ENCODE results near the gene SERTAD1. TPM values are rescaled to one million over a fixed set of nuclear protein-coding genes. Genes with fewer than 3 reads are reported as not detected.

The SERTAD1 gene
- total and polyA plus RNA-seq, 2 donors (not counting 1 experiment from before 2014, with no cell fraction given) = 11.9 to 59.4 TPM

- WGBS (ENCODE audit: insufficient coverage) = 97% methylated on average over 20 of the region's 20 CpGs
- Histone ChIP-seq H3K27me3 (replicated peaks in 1 of 4; ENCODE audit: control extremely low read depth in 1 of 4, control insufficient read depth in 3 of 4, insufficient read depth in 4 of 4, low read length in 3 of 4) (peaks cover 0 to 10% (median 3%) of the 10 kb centered on the region in 4 experiments), H3K4me3 (ENCODE audit: control extremely low read depth in 1 of 5, extremely low read depth in 1 of 5, insufficient read depth in 1 of 5, low read depth in 2 of 5, low read length in 4 of 5) (no peak overlapping the region), H3K4me2 (replicated peaks; ENCODE audit: low read depth, low read length, poor library complexity, severe bottlenecking) (no peak overlapping the region), H2AFZ (ENCODE audit: insufficient read depth, low read depth, low read length, poor library complexity, severe bottlenecking) (no peak overlapping the region), H3K4me1 (ENCODE audit: control insufficient read depth in 2 of 2, insufficient read depth in 2 of 2, low read length in 2 of 2) (peaks cover 4 to 7% of the 10 kb centered on the region in 2 donors), H3K9ac (ENCODE audit: low read length) (no peak overlapping the region), H3K79me2 (ENCODE audit: control insufficient read depth, insufficient read depth, low read length) (no peaks in the 10 kb centered on the region), H3K9me3 (ENCODE audit: control extremely low read depth in 1 of 3, control insufficient read depth in 2 of 3, insufficient read depth in 1 of 3, low read length in 2 of 3) (peaks cover 0 to 3% (median 0%) of the 10 kb centered on the region in 3 donors), H4K20me1 (ENCODE audit: control insufficient read depth, insufficient read depth, low read length, poor library complexity, severe bottlenecking) (no peaks in the 10 kb centered on the region), H3K27ac (ENCODE audit: low read length in 2 of 2) (no peak overlapping the region), H3K36me3 (replicated peaks in 1 of 2; ENCODE audit: control extremely low read depth in 1 of 2, control insufficient read depth in 1 of 2, extremely low read depth in 1 of 2, insufficient read depth in 2 of 2, low read length in 1 of 2) (no peaks in the 10 kb centered on the region)
- Mint-ChIP-seq H3K4me1 (peaks cover 9% of the 10 kb centered on the region), H3K4me3 (no peak overlapping the region), H3K27me3 (peaks cover 8% of the 10 kb centered on the region), H3K27ac (no peak overlapping the region), H3K9me3 (ENCODE audit: insufficient read depth) (no peaks in the 10 kb centered on the region)
- ChIA-PET POLR2A (no interaction called here), CTCF (no interaction called here)
- no peak for TF ChIP-seq CTCF (IDR thresholded peaks at IDR 0.05)
- no peak for TF ChIP-seq EZH2 (IDR thresholded peaks at IDR 0.05; ENCODE audit: borderline replicate concordance, insufficient read depth, low read depth, low read length, poor library complexity, severe bottlenecking)
- DNase-seq (no peak), ATAC-seq (ENCODE audit: low read depth) (no peak)
- intact Hi-C loops (cut with micrococcal nuclease) = no loop called here
These were observed 28.8 kb downstream of the SERTAD1 start for GRCh38 chr19:40396886-40397567.

- Histone ChIP-seq H3K4me2 (replicated peaks; ENCODE audit: low read depth, low read length, poor library complexity, severe bottlenecking) (no peak overlapping the region), H3K36me3 (replicated peaks in 1 of 2; ENCODE audit: control extremely low read depth in 1 of 2, control insufficient read depth in 1 of 2, extremely low read depth in 1 of 2, insufficient read depth in 2 of 2, low read length in 1 of 2) (no peaks in the 10 kb centered on the region), H3K27me3 (replicated peaks in 1 of 4; ENCODE audit: control extremely low read depth in 1 of 4, control insufficient read depth in 3 of 4, insufficient read depth in 4 of 4, low read length in 3 of 4) (peaks cover 0 to 10% (median 3%) of the 10 kb centered on the region in 4 experiments), H3K4me1 (ENCODE audit: control insufficient read depth in 2 of 2, insufficient read depth in 2 of 2, low read length in 2 of 2) (peaks cover 4 to 7% of the 10 kb centered on the region in 2 donors), H3K9me3 (ENCODE audit: control extremely low read depth in 1 of 3, control insufficient read depth in 2 of 3, insufficient read depth in 1 of 3, low read length in 2 of 3) (peaks cover 0 to 3% (median 0%) of the 10 kb centered on the region in 3 donors), H3K79me2 (ENCODE audit: control insufficient read depth, insufficient read depth, low read length) (no peaks in the 10 kb centered on the region), H4K20me1 (ENCODE audit: control insufficient read depth, insufficient read depth, low read length, poor library complexity, severe bottlenecking) (no peaks in the 10 kb centered on the region), H2AFZ (ENCODE audit: insufficient read depth, low read depth, low read length, poor library complexity, severe bottlenecking) (no peak overlapping the region), H3K27ac (ENCODE audit: low read length in 2 of 2) (no peak overlapping the region), H3K9ac (ENCODE audit: low read length) (no peak overlapping the region), H3K4me3 (ENCODE audit: control extremely low read depth in 1 of 5, extremely low read depth in 1 of 5, insufficient read depth in 1 of 5, low read depth in 2 of 5, low read length in 4 of 5) (no peak overlapping the region)
- H3K27ac Mint-ChIP-seq = no peak overlapping the region
- H3K4me3 Mint-ChIP-seq = no peak overlapping the region
- peaks cover 8% of the 10 kb centered on the region for H3K27me3 Mint-ChIP-seq
- ChIA-PET POLR2A (no interaction called here), CTCF (interaction anchor here (1.6 kb wide), 1 partner anchor 91 kb away, joined by 5 read pairs; no protein-coding TSS in a partner anchor)
- peaks cover 9% of the 10 kb centered on the region for H3K4me1 Mint-ChIP-seq
- H3K9me3 Mint-ChIP-seq (ENCODE audit: insufficient read depth) = no peaks in the 10 kb centered on the region
- DNase-seq (no peak), ATAC-seq (ENCODE audit: low read depth) (no peak)
- intact Hi-C loops (cut with micrococcal nuclease) = no loop called here
- WGBS (ENCODE audit: insufficient coverage) = 92% methylated on average over 14 of the region's 14 CpGs
- TF ChIP-seq EZH2 (IDR thresholded peaks at IDR 0.05; ENCODE audit: borderline replicate concordance, insufficient read depth, low read depth, low read length, poor library complexity, severe bottlenecking) (no peak), CTCF (IDR thresholded peaks at IDR 0.05) (no peak)
These were observed 29.8 kb downstream of the SERTAD1 start for GRCh38 chr19:40395956-40396355.
